Neutrophil (primary cell): ENCODE results near the gene RFNG.
A peak's percentile ranks its signal among the peaks of the same experiment; 100 is the strongest.

Experiments used
- H3K27ac ChIP-seq: fragments of 200-600 bp; sonication (generic); 2 replicates; pipeline ENCODE4 v1.5.1; 2016; ENCODE audit warnings: mild to moderate bottlenecking, moderate library complexity
- H3K27me3 ChIP-seq: fragments of 200-600 bp; sonication (generic); 2 replicates; pipeline ENCODE4 v1.6.0; 2016; ENCODE audit warnings: mild to moderate bottlenecking
- H3K36me3 ChIP-seq: fragments of 200-600 bp; sonication (generic); 2 replicates; pipeline ENCODE4 v1.5.1; 2017
- H3K4me1 ChIP-seq, 2 experiments: fragments of 200-600 bp in 1 of 2; sonication (generic) in 1 of 2; 1 replicate in 1 of 2; 2 replicates in 1 of 2; pipeline versions ENCODE4 v1.5.1 to v1.6.1; 2013 to 2016; ENCODE audit warnings: low read depth in 1 of 2, low read length in 1 of 2, mild to moderate bottlenecking in 1 of 2, moderate library complexity in 1 of 2; ENCODE audit not compliant: control insufficient read depth in 1 of 2, insufficient read depth in 1 of 2
- H3K4me3 ChIP-seq, 2 experiments: fragments of 200-600 bp in 1 of 2; sonication (generic) in 1 of 2; 1 replicate in 1 of 2; 2 replicates in 1 of 2; pipeline ENCODE4 v1.5.1; 2013 to 2016; ENCODE audit warnings: low read depth in 1 of 2, low read length in 1 of 2, mild to moderate bottlenecking in 1 of 2, moderate library complexity in 1 of 2
- H3K9me3 ChIP-seq: fragments of 200-600 bp; sonication (generic); 2 replicates; pipeline ENCODE4 v1.5.1; 2016
- CTCF ChIP-seq: fragments of 200-600 bp; sonication (generic); IDR thresholded peaks from 2 replicates; pipeline ENCODE4 v1.5.1; 2016; ENCODE audit warnings: antibody characterized with exemption

RFNG gene

GRCh38 chr17:82050761-82051641 is 610 bp downstream of the RFNG start:
- Histone ChIP-seq H3K36me3 (peaks cover 58% of the 10 kb centered on the region), H3K27ac (peak overlapping the region; percentile 57), H3K4me1 (peaks cover 15 to 21% of the 10 kb centered on the region in 2 experiments), H3K27me3 (no peaks in the 10 kb centered on the region), H3K9me3 (no peaks in the 10 kb centered on the region), H3K4me3 (peak overlapping the region; percentile 62 to 64)
- TF ChIP-seq CTCF, result no peak

GRCh38 chr17:82050152-82050760 is 1.4 kb downstream of the RFNG start:
- H3K36me3 ChIP-seq, result peaks cover 50% of the 10 kb centered on the region
- H3K9me3 ChIP-seq, result no peaks in the 10 kb centered on the region
- no peak for TF ChIP-seq CTCF
- peak overlapping the region; percentile 62 to 64 for H3K4me3 ChIP-seq
- H3K27ac ChIP-seq, result no peak overlapping the region
- peaks cover 15 to 21% of the 10 kb centered on the region in 2 experiments for H3K4me1 ChIP-seq
- no peaks in the 10 kb centered on the region for H3K27me3 ChIP-seq

- H3K27ac ChIP-seq, result no peak overlapping the region
- H3K36me3 ChIP-seq, result peaks cover 43% of the 10 kb centered on the region
- no peak overlapping the region for H3K4me3 ChIP-seq
- no peak for TF ChIP-seq CTCF
- H3K4me1 ChIP-seq, result peaks cover 15 to 21% of the 10 kb centered on the region in 2 experiments
- no peaks in the 10 kb centered on the region for H3K27me3 ChIP-seq
- no peaks in the 10 kb centered on the region for H3K9me3 ChIP-seq
Observed at GRCh38 chr17:82049521-82049971, 2.1 kb downstream of the RFNG start.

- peaks cover 39% of the 10 kb centered on the region for H3K36me3 ChIP-seq
- peaks cover 15 to 21% of the 10 kb centered on the region in 2 experiments for H3K4me1 ChIP-seq
- no peaks in the 10 kb centered on the region for H3K27me3 ChIP-seq
- H3K4me3 ChIP-seq, result no peak overlapping the region
- no peak overlapping the region for H3K27ac ChIP-seq
- TF ChIP-seq CTCF, result no peak
- H3K9me3 ChIP-seq, result no peaks in the 10 kb centered on the region
Observed at GRCh38 chr17:82049106-82049505, 2.5 kb downstream of the RFNG start.

- TF ChIP-seq CTCF, result no peak
- H3K36me3 ChIP-seq, result peaks cover 34% of the 10 kb centered on the region
- no peak overlapping the region for H3K4me3 ChIP-seq
- H3K9me3 ChIP-seq, result no peaks in the 10 kb centered on the region
- H3K27ac ChIP-seq, result no peak overlapping the region
- peaks cover 15 to 21% of the 10 kb centered on the region in 2 experiments for H3K4me1 ChIP-seq
- no peaks in the 10 kb centered on the region for H3K27me3 ChIP-seq
Observed at GRCh38 chr17:82048571-82048971, 3.0 kb downstream of the RFNG start.
